GM21423 (cell line): ENCODE measurements around the gene ZKSCAN1.
"Not testable (repeated sequence)": the region's sequence is repeated elsewhere in the genome, so short reads cannot be mapped to it uniquely, and the experiment has no call there.

Experiments used
- ATAC-seq: cut with Tn5 transposase; IDR thresholded peaks from one replicate; pipeline ENCODE4 v1.9.1; 2021; ENCODE audit warnings: mild to moderate bottlenecking, moderate library complexity; ENCODE audit not compliant: unreplicated experiment

The ZKSCAN1 gene

GRCh38 chr7:100000239-100000638 is 15.2 kb upstream of the ZKSCAN1 start:
- ATAC-seq = no peak

DNA sequence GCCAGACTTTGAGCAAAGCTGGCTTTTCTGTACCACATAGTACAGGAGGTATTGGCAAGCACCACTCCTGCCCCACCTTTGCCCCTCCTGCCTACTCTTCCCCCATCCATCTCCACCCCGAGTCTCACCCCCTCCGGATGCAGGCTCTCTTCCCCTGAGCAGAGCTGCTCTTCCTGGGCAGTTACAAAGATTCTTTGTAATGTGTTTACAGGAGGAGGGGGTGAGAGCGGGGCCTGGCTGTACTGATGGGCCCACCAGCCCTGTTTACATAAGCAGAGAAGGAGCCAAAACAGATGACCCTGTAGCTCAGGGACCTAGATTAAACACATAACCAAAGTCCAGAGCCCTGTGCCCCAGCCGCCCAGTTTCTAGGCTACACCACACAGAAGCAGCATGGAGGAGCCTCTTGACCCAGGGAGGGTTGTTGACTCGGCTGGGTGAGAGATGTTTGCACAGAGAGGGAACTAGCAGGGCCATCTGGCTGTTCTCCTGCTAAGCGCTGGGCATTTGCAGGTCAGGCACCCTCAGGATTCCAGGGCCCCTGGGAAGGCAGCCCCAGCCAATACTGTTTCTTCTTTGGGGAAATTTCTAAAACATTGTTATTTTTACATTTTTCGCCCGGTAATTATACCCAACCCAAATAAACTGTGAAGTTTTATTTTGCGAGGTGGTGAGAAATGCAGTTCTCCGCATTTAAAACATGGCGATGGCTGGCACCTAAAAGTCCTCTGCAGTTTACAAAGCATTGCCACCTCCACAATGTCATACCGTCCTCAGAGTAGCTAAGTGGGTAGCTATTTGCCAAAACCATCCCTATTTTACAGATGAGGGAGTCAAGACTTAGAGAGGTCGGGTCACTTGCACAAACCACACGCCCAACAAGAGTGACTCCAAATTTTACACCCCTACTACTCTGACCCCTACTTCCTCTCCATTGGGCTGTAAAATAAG is 11.4 kb upstream of the ZKSCAN1 start:
- ATAC-seq = no peak

DNA sequence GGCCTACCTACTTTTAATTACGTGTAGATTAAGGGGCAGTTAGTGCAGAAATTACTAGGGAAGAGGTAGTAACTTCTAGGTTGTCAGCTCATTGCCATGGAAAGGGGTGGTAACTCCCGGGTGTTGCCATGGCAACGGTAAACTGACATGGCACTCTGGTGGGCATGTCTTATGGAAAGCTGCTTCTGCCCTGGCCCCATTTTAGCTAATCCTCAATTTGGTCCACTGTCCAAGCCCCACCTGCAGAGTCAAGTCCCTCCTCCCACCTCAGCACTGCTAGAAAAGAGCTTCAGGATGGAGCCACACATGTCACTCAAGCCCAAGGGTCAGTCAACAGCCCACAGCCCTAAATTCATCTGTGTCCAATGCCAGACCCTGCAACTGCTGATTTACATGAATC is 7.5 kb upstream of the ZKSCAN1 start:
- no peak for ATAC-seq

- ATAC-seq = no peak
Observed at GRCh38 chr7:100008525-100008924, 6.9 kb upstream of the ZKSCAN1 start.

DNA sequence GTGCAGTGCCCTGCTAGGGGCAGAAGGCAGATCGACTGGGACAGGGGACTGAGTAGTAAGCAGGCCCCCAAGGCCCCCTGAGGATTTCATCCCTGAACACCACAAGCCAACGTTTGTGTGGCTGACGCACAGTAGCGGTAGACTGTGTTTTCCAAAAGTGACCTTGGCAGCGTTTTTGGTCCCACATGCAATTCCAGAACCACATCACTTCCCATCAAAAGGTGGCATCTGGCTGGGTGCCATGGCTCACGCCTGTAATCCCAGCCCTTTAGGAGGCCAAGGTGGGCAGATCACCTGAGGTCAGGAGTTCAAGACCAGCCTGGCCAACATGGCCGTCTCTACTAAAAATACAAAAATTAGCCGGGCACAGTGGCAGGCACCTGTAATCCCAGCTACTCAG is 5.4 kb upstream of the ZKSCAN1 start:
- ATAC-seq = not testable (repeated sequence)

DNA sequence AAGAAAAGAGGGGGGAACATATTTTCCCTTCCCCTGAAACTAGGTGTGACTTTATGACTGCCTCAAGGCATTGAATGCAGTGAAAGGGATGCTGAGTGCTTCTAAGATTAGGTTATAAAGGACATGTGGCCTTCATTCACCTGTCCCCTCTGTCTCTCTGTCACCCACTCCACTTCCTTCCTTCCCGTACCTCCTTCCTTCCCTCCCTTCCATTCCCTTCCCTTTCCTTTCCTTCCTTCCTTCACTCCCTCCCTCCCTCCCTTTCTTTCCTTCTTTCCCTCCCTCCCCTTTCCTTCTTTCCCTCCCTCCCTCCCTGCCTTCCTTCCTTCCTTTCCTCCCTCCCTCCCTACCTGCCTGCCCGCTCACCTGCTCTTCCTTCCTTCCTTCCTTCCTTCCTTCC is 4.5 kb upstream of the ZKSCAN1 start:
- ATAC-seq = no peak

- no peak for ATAC-seq
Observed at GRCh38 chr7:100011516-100011915, 3.9 kb upstream of the ZKSCAN1 start.

DNA sequence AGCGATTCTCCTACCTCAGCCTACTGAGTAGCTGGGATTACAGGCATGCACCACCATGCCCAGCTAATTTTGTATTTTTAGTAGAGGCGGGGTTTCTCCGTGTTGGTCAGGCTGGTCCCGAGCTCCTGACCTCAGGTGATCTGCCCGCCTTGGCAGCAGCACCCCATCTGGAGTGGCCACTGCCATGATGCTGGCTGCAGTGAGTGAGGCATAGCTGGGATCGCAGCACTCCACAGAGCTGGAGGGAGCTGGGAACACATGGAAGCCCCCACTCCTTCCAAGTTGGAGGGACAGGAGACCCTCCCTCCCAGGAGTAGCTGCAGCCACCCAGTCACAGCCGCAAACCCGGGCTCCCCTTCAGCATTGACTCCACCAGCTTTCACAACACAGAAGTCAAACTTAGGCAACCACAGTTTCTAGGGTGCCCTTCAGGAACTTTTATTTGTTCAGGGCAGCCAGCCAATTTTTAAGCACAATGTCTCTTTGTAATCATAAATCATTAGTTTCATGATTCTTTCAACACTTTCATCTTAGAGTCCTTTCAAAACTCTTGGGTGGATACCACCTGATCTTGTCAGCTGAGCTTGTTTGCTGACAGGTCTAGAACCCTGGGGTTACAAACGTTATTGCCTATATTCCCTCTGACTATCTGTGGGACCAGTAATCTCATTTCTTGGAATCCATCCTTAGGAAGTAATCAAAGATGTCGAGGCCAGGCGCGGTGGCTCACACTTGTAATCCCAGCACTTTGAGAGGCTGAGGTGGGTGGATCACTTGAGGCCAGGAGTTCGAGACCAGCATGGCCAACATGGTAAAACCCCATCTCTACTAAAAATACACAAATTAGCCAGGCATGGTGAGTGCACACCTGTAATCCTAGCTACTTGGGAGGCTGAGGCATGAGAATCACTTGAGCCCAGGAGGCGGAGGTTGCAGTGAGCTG is 2.7 kb upstream of the ZKSCAN1 start:
- not testable (repeated sequence) for ATAC-seq

- no peak for ATAC-seq
Observed at GRCh38 chr7:100013328-100013676, 2.1 kb upstream of the ZKSCAN1 start.

GRCh38 chr7:100016215-100016901 is 962 bp downstream of the ZKSCAN1 start:
- ATAC-seq = no peak

GRCh38 chr7:100017300-100017699 is 1.9 kb downstream of the ZKSCAN1 start:
- no peak for ATAC-seq

GRCh38 chr7:100017875-100018274 is 2.5 kb downstream of the ZKSCAN1 start:
- no peak for ATAC-seq

- no peak for ATAC-seq
Observed at GRCh38 chr7:100019908-100020307, 4.5 kb downstream of the ZKSCAN1 start.

DNA sequence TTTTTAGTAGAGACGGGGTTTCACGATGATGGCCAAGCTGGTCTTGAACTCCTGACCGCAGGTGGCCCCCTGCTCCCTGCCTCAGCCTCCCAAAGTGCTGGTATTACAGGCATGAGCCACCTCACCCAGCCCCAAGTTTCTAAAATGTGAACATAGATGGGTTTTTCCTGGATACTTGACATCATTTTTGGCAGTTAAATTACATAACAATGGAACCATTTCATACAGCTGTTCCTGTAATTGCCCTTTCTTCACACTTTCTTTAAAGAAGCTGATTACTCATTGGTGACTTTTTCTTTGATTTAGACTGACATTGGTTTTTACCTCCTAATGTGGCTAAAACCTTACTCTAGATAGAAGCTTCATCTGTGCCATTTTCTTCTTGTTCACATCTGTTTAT is 5.9 kb downstream of the ZKSCAN1 start:
- no peak for ATAC-seq

GRCh38 chr7:100022621-100023020 is 7.2 kb downstream of the ZKSCAN1 start:
- no peak for ATAC-seq

DNA sequence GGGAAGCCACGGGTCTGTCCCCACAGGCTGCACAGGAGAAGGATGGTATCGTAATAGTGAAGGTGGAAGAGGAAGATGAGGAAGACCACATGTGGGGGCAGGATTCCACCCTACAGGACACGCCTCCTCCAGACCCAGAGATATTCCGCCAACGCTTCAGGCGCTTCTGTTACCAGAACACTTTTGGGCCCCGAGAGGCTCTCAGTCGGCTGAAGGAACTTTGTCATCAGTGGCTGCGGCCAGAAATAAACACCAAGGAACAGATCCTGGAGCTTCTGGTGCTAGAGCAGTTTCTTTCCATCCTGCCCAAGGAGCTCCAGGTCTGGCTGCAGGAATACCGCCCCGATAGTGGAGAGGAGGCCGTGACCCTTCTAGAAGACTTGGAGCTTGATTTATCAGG is 8.1 kb downstream of the ZKSCAN1 start:
- no peak for ATAC-seq

- ATAC-seq = no peak
Observed at GRCh38 chr7:100024020-100024619, 8.7 kb downstream of the ZKSCAN1 start.

GRCh38 chr7:100027197-100027596 is 11.8 kb downstream of the ZKSCAN1 start:
- no peak for ATAC-seq

GRCh38 chr7:100029596-100029995 is 14.2 kb downstream of the ZKSCAN1 start:
- ATAC-seq = no peak

GRCh38 chr7:100033526-100033925 is 18.1 kb downstream of the ZKSCAN1 start:
- ATAC-seq = no peak
